Esophagus muscularis mucosa (tissue), 4 donors: ENCODE data around the gene AFM. TPM values are rescaled to one million over a fixed set of nuclear protein-coding genes. Genes with fewer than 3 reads are reported as not detected.

Experiments used
- DNase-seq: peaks from one replicate; pipeline ENCODE4 v3.0.0-alpha.2; 2017; ENCODE audit errors: extremely low spot score
- H3K27ac ChIP-seq, 4 donors: fragments of 200-600 bp; sonication (generic); replicated peaks in 1 of 4; 1 replicate in 3 of 4; 2 replicates in 1 of 4; pipeline ENCODE4 v1.5.1; 2016 to 2019; ENCODE audit warnings: mild to moderate bottlenecking in 1 of 4
- H3K27me3 ChIP-seq, 4 donors: fragments of 200-600 bp; sonication (generic); one replicate each; pipeline versions ENCODE4 v1.5.1 to v1.6.0; 2016 to 2019
- H3K36me3 ChIP-seq, 4 donors: fragments of 200-600 bp; sonication (generic); one replicate each; pipeline ENCODE4 v1.5.1; 2016 to 2019
- H3K4me1 ChIP-seq, 4 donors: fragments of 200-600 bp; sonication (generic); one replicate each; pipeline ENCODE4 v1.5.1; 2016 to 2019
- H3K4me3 ChIP-seq, 4 donors: fragments of 200-600 bp; sonication (generic); 1 replicate in 2 of 4; 2 replicates in 2 of 4; pipeline ENCODE4 v1.5.1; 2016 to 2019; ENCODE audit warnings: mild to moderate bottlenecking in 4 of 4, moderate library complexity in 1 of 4
- H3K9me3 ChIP-seq, 4 donors: fragments of 200-600 bp; sonication (generic); 1 replicate in 3 of 4; 2 replicates in 1 of 4; pipeline ENCODE4 v1.5.1; 2016 to 2019
- EP300 ChIP-seq: sonication (generic); formaldehyde crosslinking; IDR thresholded peaks from one replicate; pipeline ENCODE4 v1.6.1; 2017; ENCODE audit warnings: antibody characterized with exemption
- POLR2A ChIP-seq: fragments of 450-650 bp; IDR thresholded peaks from one replicate; pipeline ENCODE4 v1.6.1; 2017; ENCODE audit warnings: antibody characterized with exemption, moderate library complexity, mild to moderate bottlenecking, low read depth
- POLR2AphosphoS5 ChIP-seq, 2 donors: sonication (generic); formaldehyde crosslinking; IDR thresholded peaks; one replicate each; pipeline ENCODE4 v1.6.1; 2017; ENCODE audit warnings: antibody characterized with exemption in 2 of 2
- WGBS: methylation state at CpG from one replicate; pipeline ENCODE4 v1.1.5; 2018; 5-methylcytosine and 5-hydroxymethylcytosine counted together
- intact Hi-C: fragments of 100-400 bp; cut with DNase I; formaldehyde crosslinking; loops from one replicate; pipeline ENCODE4 v1.15.1; 2023
- total RNA-seq, 4 donors: library from RNA; depleted of rRNA; stranded (reverse); fragments of >200 nt; gene quantifications; one replicate each; pipeline versions ENCODE4 v1.1.0 to v1.2.1, GENCODE V29; 2016
- TF ChIP-seq, protein P1 (sequence below), 3 experiments: fragments of 200-600 bp in 2 of 3; fragments of 450-650 bp in 1 of 3; sonication (generic) in 2 of 3; IDR thresholded peaks; one replicate each; pipeline ENCODE4 v1.5.1; 2017 to 2019; ENCODE audit warnings: antibody characterized with exemption in 3 of 3, mild to moderate bottlenecking in 2 of 3, moderate library complexity in 1 of 3

The AFM gene
- total RNA-seq, 4 donors from 2014 or later = not detected

DNA sequence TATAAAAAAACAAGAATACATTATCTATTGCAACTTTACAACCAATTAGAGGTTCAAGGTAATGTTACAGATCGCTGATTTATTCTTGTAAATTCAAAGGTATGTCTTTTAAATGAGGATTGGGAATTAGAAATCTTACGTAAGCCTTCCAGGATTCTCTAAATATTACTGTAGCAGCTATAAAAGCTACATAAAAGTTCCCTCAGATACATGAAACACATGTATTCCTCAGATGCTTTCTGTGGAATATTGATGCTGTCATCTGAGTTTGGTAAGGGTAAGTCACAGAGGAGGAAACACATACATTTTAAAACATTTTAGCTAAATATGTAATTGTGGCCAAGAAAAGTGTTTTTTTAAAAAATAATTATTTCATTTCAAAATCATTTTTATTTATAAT, 42.1 kb upstream of the AFM start:
- no peak overlapping the region for H3K4me3 ChIP-seq
- WGBS = 87% methylated on average over 2 of the region's 2 CpGs
- no peaks in the 10 kb centered on the region for H3K4me1 ChIP-seq
- DNase-seq = no peak
- H3K9me3 ChIP-seq = no peaks in the 10 kb centered on the region
- intact Hi-C loops = no loop called here
- TF ChIP-seq POLR2AphosphoS5 (IDR thresholded peaks at IDR 0.05) = no peak
- TF ChIP-seq, protein P1, sequence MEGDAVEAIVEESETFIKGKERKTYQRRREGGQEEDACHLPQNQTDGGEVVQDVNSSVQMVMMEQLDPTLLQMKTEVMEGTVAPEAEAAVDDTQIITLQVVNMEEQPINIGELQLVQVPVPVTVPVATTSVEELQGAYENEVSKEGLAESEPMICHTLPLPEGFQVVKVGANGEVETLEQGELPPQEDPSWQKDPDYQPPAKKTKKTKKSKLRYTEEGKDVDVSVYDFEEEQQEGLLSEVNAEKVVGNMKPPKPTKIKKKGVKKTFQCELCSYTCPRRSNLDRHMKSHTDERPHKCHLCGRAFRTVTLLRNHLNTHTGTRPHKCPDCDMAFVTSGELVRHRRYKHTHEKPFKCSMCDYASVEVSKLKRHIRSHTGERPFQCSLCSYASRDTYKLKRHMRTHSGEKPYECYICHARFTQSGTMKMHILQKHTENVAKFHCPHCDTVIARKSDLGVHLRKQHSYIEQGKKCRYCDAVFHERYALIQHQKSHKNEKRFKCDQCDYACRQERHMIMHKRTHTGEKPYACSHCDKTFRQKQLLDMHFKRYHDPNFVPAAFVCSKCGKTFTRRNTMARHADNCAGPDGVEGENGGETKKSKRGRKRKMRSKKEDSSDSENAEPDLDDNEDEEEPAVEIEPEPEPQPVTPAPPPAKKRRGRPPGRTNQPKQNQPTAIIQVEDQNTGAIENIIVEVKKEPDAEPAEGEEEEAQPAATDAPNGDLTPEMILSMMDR (IDR thresholded peaks at IDR 0.05) = no peak
- TF ChIP-seq POLR2A = no peak
- no peak for TF ChIP-seq EP300
- H3K27me3 ChIP-seq = no peaks in the 10 kb centered on the region
- H3K27ac ChIP-seq = no peak overlapping the region
- H3K36me3 ChIP-seq = no peaks in the 10 kb centered on the region

DNA sequence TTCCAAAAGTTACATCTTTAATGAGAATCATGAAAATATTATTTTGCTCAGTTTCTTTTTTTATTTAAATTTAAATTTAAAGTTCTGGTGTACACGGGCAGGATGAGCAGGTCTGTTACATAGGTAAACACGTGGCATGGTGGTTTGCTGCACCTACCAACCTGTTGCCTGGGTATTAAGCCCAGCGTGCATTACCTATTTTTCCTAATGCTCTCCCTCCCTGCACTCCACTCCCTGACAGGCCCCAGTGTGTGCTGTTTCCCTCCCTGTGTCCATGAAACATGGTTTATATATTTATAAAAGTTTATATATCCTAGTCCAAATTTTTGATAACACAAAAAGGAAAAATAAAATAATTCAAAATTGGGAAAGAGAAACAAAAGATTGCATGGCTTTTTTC, 41.6 kb upstream of the AFM start:
- no peaks in the 10 kb centered on the region for H3K4me1 ChIP-seq
- intact Hi-C loops = no loop called here
- no peak for DNase-seq
- WGBS = 84% methylated on average over 3 of the region's 3 CpGs
- H3K36me3 ChIP-seq = no peaks in the 10 kb centered on the region
- no peak overlapping the region for H3K27ac ChIP-seq
- no peak for TF ChIP-seq POLR2AphosphoS5 (IDR thresholded peaks at IDR 0.05)
- TF ChIP-seq, protein P1 (IDR thresholded peaks at IDR 0.05) = no peak
- TF ChIP-seq POLR2A = no peak
- TF ChIP-seq EP300 = no peak
- no peaks in the 10 kb centered on the region for H3K27me3 ChIP-seq
- H3K9me3 ChIP-seq = no peaks in the 10 kb centered on the region
- H3K4me3 ChIP-seq = no peak overlapping the region

DNA sequence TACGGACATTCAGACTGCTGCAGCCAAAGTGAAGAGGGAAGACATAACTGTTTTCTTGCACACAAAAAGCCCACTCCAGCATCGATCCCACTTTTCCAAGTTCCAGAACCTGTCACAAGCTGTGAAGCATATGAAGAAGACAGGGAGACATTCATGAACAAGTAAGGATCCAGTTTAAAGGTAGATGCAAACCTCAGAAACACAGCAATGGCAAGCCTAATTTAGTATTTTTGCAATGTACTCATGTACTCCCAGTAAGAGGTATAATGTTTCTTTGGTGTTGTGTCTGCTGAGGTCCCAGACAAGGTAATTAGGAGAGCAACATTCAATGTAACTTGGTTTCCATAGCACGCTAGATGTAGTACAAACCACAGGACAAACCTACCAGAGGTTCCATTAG, 40.9 kb upstream of the AFM start:
- Histone ChIP-seq H3K4me1 (no peaks in the 10 kb centered on the region), H3K9me3 (no peaks in the 10 kb centered on the region), H3K27me3 (no peaks in the 10 kb centered on the region), H3K36me3 (no peaks in the 10 kb centered on the region), H3K4me3 (no peak overlapping the region), H3K27ac (no peak overlapping the region)
- DNase-seq = no peak
- intact Hi-C loops = no loop called here
- 86% methylated on average over 3 of the region's 3 CpGs for WGBS
- no peak for TF ChIP-seq POLR2A
- TF ChIP-seq, protein P1 (IDR thresholded peaks at IDR 0.05) = no peak
- no peak for TF ChIP-seq POLR2AphosphoS5 (IDR thresholded peaks at IDR 0.05)
- TF ChIP-seq EP300 = no peak

DNA sequence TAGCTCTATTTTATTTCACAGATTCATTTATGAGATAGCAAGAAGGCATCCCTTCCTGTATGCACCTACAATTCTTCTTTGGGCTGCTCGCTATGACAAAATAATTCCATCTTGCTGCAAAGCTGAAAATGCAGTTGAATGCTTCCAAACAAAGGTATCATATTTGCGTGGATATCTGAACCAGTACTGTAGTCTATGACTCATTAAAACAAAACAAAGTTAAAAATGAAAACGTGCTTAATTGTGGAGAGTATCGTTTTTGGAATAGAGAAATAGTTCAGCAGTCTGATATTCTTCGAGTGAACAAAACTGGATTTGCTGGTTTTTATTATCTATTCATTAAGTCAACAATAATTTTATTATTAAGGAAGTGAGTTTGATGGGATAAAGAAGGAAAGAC, 39.3 kb upstream of the AFM start:
- Histone ChIP-seq H3K27me3 (no peaks in the 10 kb centered on the region), H3K36me3 (no peaks in the 10 kb centered on the region), H3K4me1 (no peaks in the 10 kb centered on the region), H3K27ac (no peak overlapping the region), H3K9me3 (no peaks in the 10 kb centered on the region), H3K4me3 (no peak overlapping the region)
- DNase-seq = no peak
- WGBS = 81% methylated on average over 5 of the region's 5 CpGs
- TF ChIP-seq, protein P1 (IDR thresholded peaks at IDR 0.05) = no peak
- TF ChIP-seq POLR2A (no peak), POLR2AphosphoS5 (IDR thresholded peaks at IDR 0.05) (no peak), EP300 (no peak)
- intact Hi-C loops = no loop called here

DNA sequence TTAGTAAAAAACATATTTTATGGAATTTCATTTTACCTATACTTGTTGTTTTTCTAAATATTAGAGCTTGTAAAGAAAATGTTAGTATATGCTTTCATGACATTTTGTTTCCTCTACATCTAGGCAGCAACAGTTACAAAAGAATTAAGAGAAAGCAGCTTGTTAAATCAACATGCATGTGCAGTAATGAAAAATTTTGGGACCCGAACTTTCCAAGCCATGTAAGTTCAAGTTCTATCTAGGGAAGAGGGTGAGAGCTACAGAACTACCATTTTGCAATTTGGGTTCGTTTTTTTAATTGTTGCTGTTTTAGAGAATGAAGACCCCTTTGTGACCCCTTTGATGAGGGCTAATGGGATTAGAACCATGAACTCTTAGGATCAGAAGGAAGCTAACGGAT, 38.3 kb upstream of the AFM start:
- DNase-seq = no peak
- H3K36me3 ChIP-seq = no peaks in the 10 kb centered on the region
- no peaks in the 10 kb centered on the region for H3K9me3 ChIP-seq
- H3K27ac ChIP-seq = no peak overlapping the region
- H3K27me3 ChIP-seq = no peaks in the 10 kb centered on the region
- intact Hi-C loops = no loop called here
- WGBS = 70% methylated on average over 3 of the region's 3 CpGs
- no peaks in the 10 kb centered on the region for H3K4me1 ChIP-seq
- no peak overlapping the region for H3K4me3 ChIP-seq
- TF ChIP-seq POLR2AphosphoS5 (IDR thresholded peaks at IDR 0.05) = no peak
- TF ChIP-seq, protein P1 (IDR thresholded peaks at IDR 0.05) = no peak
- TF ChIP-seq EP300 = no peak
- no peak for TF ChIP-seq POLR2A
